CD4-positive, alpha-beta T cell treated with Interleukin-15 for 1 hour (primary cell): ENCODE results near the gene MUC5AC.

Experiments used
- DNase-seq: peaks from one replicate; pipeline ENCODE4 v3.0.0-alpha.2; 2020

Gene MUC5AC

DNA sequence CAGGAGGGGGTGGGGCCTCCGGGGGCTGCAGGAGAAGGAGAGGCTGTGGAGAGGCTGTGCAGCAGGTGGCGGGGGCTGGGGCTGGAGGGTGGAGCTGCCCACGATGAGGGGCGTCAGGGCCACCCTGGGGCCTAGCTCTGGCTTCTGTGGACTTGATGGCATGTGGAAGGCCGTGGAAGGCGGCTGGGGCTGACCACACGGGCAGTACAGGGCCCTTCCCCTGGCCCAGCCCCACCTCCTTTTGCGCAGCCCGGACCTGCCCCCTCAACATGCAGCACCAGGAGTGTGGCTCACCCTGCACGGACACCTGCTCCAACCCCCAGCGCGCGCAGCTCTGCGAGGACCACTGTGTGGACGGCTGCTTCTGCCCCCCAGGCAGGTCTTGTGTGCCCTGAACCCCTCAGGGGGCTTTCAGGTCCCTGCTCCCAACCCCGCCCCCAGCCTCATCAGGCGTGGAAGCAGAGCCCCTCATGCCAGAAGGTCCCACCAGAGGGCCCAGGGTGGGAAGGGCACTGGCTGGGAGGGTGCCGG lies 71.2 kb downstream of the MUC5AC start:
- no peak for DNase-seq

DNA sequence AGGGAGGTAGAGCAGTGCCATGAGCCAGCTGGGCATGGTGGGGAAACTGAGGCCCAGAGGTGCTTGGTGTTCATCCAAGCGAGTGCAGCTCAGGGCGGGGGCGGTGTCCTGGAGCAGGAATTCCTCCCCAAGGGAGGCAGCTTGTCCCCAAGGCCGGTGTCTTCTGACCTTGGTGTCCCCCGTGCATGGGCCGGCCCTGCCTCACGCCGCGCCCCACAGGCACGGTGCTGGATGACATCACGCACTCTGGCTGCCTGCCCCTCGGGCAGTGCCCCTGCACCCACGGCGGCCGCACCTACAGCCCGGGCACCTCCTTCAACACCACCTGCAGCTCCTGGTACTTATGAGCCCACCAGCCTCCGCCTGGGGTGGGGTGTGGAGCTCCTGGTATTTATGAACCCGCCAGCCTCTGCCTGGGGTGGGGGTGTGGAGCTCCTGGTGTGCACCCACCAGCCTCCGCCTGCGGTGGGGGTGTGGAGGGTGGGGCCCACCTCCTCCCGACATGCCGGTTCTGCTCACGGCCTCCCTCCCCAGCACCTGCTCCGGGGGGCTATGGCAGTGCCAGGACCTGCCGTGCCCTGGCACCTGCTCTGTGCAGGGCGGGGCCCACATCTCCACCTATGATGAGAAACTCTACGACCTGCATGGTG lies 71.8 kb downstream of the MUC5AC start:
- DNase-seq = no peak

DNA sequence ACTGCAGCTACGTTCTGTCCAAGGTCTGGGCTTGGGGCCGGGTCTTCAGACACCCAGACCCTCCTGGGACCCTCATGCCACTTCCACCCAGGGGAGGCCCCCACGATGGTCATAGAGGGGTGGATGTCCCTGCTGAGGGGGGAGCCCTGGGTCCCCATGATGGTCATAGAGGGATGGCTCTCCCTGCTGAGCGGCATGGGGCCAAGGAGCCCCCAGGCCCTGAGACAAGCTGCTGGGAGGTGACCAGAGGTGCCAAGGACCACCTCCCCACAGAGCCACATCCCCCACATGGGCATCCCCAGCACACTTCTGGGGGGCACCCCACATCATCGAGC lies 72.3 kb downstream of the MUC5AC start:
- no peak for DNase-seq

DNA sequence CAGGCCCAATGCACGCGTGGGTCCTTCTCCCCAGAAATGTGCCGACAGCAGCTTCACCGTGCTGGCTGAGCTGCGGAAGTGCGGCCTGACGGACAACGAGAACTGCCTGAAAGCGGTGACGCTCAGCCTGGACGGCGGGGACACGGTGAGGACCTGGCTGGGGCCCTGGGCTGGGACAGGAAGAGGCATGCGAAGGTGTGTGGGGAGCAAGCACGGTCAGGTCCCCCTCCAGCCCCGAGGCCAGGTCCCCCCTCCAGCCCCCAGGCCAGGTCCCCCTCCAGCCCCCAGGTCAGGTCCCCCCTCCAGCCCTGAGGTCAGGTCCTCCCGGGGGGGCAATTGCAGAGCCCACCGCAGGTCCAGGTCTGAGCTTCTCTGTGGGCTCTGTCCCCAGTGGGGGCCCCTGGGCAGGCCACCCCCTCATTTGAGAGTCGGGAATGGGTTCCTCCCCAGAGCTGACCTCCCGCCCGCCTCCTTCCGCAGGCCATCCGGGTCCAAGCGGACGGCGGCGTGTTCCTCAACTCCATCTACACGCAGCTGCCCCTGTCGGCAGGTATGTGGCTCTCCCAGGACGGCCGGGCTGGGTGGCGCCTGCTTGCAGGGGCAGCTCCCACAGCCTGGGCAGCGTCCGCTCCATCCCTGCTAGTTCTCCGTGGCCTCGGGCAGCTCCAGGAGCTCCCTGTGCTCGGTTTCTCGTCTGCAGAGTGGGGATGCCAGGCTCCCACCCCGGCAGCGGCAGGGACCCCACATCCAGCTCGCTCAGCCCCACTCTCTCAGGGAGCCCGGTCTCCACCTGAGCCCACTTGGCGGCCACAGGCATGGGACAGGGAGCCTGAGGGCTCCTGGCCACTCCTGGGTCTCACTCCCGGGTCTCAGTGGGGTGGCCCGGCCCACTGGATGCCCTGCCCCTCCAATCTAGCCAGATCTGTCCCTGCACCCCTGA lies 73.0 kb downstream of the MUC5AC start:
- no peak for DNase-seq

DNA sequence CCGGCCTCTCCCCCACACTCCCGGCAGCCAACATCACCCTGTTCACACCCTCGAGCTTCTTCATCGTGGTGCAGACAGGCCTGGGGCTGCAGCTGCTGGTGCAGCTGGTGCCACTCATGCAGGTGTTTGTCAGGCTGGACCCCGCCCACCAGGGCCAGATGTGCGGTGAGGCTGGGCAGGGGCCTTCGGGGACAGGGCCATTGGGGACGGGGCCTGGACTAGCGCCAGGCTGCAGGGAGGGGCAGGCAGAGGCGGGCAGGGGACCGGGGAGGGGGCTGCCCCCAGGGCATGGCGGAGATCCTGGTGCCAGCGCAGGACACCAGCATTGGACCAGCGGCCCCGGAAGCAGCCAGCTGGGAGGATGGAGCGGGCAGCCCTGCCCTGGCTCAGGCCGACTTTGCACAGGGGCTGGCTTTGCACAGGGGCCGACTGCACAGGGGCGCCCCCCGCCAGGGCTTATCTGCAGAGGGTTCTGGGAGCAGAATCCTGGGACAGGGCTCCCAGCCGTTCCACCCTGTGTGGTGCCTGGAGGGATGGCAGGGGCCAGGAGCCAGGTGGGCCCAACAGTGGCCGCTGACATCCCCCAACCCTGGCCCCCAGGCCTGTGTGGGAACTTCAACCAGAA lies 73.8 kb downstream of the MUC5AC start:
- DNase-seq = no peak

DNA sequence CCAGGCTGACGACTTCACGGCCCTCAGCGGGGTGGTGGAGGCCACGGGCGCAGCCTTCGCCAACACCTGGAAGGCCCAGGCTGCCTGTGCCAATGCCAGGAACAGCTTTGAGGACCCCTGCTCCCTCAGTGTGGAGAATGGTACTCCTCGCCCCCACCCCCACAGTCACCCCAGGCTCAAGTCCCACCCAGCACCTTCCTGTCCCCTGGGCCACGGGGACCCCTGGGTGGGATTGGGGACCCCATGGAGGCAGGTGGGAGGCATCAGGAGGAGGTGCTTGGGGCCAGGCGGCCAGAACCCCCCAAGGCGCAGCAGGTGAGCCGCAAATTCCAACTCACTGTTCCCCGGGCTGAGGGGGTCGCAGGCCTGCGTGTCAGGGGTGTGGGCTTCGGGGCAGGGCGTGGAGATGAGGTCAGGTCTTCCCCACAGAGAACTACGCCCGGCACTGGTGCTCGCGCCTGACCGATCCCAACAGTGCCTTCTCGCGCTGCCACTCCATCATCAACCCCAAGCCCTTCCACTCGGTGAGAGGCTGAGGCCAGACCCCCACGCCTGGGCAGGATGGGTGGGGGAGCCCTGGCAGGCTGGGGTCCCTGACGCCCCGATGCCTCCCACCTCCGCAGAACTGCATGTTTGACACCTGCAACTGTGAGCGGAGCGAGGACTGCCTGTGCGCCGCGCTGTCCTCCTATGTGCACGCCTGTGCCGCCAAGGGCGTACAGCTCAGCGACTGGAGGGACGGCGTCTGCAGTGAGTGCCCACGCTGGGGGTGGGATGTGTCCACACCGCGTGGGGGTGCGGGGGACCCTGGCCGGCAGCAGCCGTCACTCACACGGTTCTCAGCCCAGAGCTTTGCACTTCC lies 74.5 kb downstream of the MUC5AC start:
- no peak for DNase-seq

DNA sequence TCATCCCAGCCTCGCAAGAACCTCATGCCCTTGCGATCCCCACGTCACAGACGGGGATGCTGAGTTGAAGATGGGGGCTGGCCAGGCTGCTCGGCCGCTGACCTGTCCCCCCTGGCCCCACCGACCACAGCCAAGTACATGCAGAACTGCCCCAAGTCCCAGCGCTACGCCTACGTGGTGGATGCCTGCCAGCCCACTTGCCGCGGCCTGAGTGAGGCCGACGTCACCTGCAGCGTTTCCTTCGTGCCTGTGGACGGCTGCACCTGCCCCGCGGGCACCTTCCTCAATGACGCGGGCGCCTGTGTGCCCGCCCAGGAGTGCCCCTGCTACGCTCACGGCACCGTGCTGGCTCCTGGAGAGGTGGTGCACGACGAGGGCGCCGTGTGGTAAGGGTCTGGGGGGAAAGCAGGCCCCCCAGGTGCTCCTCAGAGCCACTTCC lies 75.1 kb downstream of the MUC5AC start:
- no peak for DNase-seq

DNA sequence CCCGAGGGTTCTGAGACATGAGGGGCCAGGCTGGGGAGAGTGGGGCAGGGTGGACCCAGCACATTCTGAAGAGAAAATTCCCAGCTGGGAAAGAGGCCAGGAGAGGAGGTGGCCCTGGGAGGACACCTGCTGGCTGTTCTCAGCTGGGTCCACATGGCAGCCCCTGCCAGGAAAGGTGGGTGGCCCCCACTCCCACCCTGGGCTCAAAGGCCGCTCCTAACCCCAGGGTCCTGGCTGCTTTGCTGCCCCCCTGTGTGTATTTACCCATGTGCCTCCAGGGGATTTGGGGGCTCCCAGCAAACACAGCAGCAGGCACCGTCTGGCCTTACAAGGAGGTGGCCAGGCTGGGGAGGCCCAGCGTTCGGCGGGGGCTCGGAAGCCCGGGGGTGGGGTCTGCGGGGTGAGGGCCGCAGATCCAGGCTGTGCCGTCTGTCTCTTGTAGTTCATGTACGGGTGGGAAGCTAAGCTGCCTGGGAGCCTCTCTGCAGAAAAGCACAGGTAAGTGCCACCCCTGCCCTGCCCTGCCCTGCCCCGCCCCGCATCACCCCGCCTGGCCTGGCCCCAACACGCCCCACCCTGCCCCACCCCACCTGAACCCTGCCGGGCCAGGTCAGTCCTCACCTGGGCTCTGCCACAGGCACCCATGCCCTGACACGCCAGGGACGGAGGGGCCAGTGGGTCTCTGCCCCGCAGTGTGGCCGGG lies 75.7 kb downstream of the MUC5AC start:
- DNase-seq = no peak

DNA sequence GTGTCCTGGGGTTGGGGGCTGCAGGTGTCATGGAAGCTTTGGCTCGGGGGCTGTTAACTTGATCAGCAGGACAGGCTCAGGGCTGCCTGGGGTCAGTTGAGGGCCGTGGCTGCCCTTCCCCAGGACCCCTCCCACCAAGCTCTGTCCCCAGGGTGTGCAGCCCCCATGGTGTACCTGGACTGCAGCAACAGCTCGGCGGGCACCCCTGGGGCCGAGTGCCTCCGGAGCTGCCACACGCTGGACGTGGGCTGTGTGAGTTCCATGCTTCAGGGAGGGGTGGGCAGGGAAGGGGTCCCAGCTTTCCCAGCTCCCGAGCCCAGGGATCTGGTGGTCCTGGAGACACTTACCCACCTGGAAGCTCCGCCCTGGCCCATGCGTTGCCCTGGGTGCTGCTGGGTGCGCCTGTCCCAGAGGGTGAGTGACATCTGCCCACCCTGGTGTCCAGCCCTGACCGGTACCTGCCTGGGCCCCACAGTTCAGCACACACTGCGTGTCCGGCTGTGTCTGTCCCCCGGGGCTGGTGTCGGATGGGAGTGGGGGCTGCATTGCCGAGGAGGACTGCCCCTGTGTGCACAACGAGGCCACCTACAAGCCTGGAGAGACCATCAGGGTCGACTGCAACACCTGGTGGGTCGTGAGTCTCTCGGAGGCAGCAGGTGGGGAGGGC lies 76.4 kb downstream of the MUC5AC start:
- DNase-seq = no peak

DNA sequence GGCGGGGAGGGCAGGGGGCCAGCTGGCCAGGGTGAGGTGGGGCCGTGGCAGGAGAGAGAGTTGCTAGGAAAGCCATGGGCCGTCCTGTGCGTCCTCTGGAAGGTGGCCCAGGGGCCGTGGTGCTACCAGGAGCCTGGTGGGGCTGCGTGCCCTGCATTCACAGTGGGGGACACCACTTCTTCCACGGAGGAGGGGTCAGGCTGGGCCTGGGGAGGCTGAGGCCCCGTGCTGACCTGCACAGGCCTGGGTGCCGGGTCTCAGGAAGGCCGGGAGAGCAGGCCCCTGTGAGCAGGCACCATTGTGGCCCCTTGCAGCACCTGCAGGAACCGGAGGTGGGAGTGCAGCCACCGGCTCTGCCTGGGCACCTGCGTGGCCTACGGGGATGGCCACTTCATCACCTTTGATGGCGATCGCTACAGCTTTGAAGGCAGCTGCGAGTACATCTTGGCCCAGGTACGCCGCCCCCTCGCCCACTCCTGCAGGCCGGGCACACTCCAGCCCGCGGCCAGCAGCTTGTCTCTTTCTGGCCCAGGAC lies 77.1 kb downstream of the MUC5AC start:
- DNase-seq = peak; percentile 4

DNA sequence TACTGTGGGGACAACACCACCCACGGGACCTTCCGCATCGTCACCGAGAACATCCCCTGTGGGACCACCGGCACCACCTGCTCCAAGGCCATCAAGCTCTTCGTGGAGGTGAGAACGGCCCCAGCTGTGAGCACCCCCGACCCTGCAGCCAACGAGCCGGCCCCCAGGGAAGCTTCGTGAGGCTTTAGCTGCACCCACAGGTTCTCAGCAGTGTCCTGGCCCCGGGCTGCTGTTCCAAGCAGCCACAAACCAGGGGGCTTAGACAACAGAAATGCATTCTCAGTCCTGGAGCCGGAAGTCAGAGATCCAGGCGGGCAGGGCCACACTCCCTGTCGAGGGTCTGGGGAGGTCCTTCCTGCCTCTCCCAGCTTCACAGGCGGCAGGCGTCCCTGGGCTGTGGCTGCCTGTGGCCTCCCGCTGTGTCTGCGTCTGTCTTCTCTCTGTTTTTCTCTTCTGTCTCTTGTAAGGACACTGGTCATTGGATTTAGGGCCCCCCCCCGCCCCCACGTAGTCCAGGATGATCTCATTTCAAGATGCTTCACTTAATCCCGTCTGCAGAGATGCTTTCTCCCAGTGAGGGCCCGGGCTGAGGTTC lies 77.7 kb downstream of the MUC5AC start:
- peak; percentile 11 for DNase-seq

DNA sequence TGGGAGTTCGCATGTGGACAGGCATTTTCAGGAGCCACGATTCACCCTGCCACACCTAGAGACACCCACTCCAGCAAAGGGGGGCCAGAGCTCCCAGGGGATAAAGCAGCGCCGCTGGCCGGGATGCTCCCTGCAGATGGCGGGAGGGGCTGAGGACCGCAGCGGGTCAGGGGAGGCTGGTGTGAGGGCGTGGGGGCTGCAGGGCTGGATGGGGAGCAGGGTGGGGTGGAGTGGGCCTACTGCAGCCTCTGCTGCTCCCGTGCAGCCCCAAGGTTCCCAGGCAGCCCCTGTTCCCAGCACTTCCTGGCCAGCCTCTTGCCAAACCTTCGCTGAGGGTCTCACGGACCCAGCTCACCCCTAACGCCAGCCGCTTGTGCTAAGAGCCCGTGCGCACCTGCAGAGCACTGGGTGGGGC lies 78.2 kb downstream of the MUC5AC start:
- no peak for DNase-seq

DNA sequence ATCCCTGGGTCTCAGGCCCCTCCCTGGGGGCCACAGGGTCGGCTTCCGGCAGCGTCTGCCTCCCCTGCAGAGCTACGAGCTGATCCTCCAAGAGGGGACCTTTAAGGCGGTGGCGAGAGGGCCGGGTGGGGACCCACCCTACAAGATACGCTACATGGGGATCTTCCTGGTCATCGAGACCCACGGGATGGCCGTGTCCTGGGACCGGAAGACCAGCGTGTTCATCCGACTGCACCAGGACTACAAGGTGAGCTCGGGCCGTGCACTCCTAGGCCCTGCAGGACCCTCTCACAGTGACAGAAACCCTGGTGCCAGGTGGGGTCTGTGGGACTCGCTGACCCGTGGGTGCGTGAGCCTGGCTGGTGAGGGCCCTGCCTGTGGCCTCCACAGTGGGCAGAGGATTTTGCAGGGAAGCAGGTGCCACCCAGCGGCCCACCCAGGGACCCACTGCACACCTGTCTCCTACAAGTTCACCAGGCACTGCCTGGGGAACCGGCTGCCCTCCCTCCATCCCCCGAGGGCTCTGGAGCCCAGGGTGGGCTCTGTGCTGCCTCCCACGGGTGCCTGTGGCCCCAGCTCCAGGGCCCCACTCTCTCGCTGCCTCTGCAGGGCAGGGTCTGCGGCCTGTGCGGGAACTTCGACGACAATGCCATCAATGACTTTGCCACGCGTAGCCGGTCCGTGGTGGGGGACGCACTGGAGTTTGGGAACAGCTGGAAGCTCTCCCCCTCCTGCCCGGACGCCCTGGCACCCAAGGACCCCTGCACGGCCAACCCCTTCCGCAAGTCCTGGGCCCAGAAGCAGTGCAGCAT lies 78.8 kb downstream of the MUC5AC start:
- DNase-seq = no peak

DNA sequence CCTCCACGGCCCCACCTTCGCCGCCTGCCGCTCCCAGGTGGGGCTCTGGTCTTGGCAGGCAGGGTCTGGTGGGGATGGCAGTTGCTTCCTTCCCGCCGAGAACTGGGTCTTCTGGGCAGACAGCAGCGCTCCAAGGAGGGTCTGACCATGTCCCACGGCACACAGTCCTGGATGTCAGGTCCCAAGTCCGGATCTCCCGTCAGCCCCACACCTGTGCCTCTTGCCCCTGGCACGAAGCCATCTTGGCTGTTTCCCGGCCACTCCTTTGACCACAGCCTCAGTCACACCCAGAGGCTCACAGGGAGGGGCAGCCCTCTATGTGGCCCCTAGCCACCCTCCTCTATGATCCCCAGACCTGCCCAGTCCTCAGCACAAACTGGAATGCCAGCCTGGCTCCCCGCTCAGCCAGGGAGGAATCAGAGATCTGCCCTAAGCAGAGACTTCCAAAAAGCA lies 79.4 kb downstream of the MUC5AC start:
- no peak for DNase-seq

DNA sequence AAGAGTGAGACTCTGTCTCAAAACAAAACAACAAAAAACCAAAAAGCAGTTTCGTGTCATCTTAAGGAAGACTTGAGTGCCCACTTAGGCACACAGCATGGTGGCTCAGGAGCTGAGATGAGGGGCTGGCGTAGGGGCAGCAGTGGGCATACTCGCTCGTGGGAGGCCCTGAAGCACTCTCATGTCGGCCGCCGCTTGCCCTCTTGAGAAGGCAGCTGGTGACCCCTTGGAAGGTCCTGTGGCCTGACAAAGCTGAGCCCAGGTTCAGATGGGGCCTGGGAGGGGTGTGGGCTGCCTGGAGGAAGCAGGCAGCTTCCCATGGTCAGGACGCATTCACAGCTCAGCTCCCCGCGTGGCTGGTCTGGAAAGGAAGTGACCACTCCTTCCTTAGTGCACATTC lies 80.1 kb downstream of the MUC5AC start:
- DNase-seq = no peak

DNA sequence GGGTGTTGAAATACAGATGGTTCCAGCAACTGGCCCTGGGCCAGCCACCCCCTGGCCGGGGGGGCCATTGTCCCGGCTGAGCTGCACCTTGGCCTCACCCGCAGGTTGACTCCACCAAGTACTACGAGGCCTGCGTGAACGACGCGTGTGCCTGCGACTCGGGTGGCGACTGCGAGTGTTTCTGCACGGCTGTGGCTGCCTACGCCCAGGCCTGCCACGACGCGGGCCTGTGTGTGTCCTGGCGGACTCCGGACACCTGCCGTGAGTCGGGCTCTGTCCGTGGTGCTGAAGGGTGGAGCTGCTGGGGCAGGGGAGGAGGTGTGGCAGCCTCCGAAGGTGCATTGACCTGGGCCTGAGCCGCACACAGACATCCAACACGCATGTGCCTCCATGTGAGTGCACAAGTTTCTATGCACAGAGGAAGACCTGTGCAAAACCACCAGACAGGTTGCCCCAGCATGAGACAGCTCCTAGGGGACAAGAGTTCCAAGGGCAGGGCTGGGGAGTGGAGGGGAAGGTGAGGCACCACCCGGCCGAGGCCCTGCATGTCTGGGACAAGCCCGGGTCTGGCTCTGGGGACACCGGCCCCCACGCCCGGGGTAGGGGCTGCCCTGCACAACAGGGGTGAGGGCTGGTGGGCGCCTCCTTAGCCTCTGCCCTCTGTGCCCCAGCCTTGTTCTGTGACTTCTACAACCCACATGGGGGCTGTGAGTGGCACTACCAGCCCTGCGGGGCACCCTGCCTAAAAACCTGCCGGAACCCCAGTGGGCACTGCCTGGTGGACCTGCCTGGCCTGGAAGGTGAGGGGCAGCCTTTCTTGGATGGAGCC lies 81.2 kb downstream of the MUC5AC start:
- no peak for DNase-seq

DNA sequence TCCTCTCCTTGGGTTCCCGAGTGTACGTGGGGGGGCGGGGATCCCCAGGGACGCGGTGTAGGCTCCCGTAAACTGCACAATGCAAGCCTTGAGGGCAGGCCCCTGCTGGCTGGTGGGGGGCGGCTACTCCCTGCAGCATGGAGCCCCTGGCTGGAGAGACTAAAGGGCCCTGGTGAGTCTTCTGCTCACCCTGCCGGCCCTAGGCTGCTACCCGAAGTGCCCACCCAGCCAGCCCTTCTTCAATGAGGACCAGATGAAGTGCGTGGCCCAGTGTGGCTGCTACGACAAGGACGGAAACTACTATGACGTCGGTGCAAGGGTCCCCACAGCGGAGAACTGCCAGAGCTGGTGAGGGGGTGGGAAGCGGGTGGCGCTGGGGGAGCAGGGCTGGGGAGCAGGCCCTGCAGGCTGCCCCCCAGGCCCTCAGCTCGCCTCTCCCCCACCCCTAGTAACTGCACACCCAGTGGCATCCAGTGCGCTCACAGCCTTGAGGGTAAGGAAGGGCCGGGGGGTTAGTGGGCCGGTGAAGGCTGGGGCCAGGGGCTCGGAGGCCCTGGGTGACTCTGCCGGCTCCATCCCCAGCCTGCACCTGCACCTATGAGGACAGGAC lies 81.9 kb downstream of the MUC5AC start:
- no peak for DNase-seq

DNA sequence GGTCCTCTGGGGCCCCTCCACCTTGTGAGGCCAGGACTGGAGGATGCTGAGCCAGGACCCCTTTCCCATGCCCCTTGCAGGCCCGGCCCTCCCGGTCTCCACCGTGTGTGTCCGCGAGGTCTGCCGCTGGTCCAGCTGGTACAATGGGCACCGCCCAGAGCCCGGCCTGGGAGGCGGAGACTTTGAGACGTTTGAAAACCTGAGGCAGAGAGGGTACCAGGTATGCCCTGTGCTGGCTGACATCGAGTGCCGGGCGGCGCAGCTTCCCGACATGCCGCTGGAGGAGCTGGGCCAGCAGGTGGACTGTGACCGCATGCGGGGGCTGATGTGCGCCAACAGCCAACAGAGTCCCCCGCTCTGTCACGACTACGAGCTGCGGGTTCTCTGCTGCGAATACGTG lies 83.0 kb downstream of the MUC5AC start:
- DNase-seq = no peak
